ENCODE results near the gene KCNS1. TPM values are rescaled to one million over a fixed set of nuclear protein-coding genes. Genes with fewer than 3 reads are reported as not detected.

Gene KCNS1
- total RNA-seq, 1 experiment from 2014 or later = not detected

DNA sequence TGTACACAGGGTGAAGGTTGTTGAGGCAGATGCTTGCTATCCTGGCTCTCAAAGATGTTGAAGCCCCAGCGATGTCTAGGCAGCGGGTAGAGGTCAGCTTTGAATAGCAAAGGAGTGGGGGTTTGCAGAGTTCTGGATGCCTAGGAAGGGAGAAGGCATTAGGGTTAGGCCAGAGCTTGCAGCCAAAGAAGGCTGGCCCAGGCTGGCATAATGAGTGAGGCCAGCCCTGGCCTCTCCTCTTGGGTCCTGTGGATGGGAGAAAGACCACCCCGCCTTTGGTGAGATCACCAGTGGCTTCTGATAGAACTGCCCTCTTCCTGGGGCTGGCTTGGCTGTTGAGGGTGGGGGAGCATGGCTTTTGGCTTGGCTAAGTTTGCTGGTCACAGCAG lies 14.5 kb upstream of the KCNS1 start:
- no TSS peak for BruUV-seq (replicated peaks)
- POLR2A ChIA-PET = no interaction called here
- H3K9me3 ChIP-seq (ENCODE audit: control insufficient read depth, insufficient read depth, low read depth, low read length) = no peaks in the 10 kb centered on the region
- CTCF ChIA-PET = no interaction called here
- no peaks in the 10 kb centered on the region for H3K36me3 ChIP-seq (ENCODE audit: control insufficient read depth, insufficient read depth, low read length)
- H3K4me3 ChIP-seq (ENCODE audit: low read depth in 2 of 2, low read length in 2 of 2) = no peak overlapping the region
- H3K27ac ChIP-seq (ENCODE audit: low read length) = no peak overlapping the region
- ATAC-seq (no peak), DNase-seq (ENCODE audit: low read depth, low spot score) (no peak)
- TF ChIP-seq TCF7L2 (IDR thresholded peaks at IDR 0.05; ENCODE audit: low read depth, low read length) (no peak), SIN3A (IDR thresholded peaks at IDR 0.05; ENCODE audit: borderline replicate concordance, insufficient read depth, low read depth, low read length) (no peak), CTCF (IDR thresholded peaks at IDR 0.05) (no peak), REST (IDR thresholded peaks at IDR 0.05; ENCODE audit: insufficient read depth in 1 of 2, low read depth in 2 of 2, low read length in 1 of 2) (no peak), POLR2AphosphoS5 (IDR thresholded peaks at IDR 0.05; ENCODE audit: low read depth, low read length) (no peak)
- intact Hi-C loops (cut with micrococcal nuclease; ENCODE audit: unreplicated experiment) (no loop called here), in situ Hi-C loops (cut with HindIII; ENCODE audit: low pct_unique_long_range_greater_than_20kb, low sequenced_read_pairs) (no loop called here)
- H3K27me3 ChIP-seq (ENCODE audit: control insufficient read depth, insufficient read depth, low read length) = peaks cover 5% of the 10 kb centered on the region
- no peaks in the 10 kb centered on the region for H3K4me1 ChIP-seq (ENCODE audit: control insufficient read depth, insufficient read depth, low read length)

- DNase-seq (ENCODE audit: low read depth, low spot score) (no peak), ATAC-seq (no peak)
- no peak within 1 kb of the TSS for H3K4me3 ChIP-seq (ENCODE audit: low read depth in 2 of 2, low read length in 2 of 2)
- POLR2A ChIA-PET = interaction anchor here (0.5 kb wide), 1 partner anchor 101 kb away, joined by 15 read pairs; no protein-coding TSS in a partner anchor
- intact Hi-C loops (cut with micrococcal nuclease; ENCODE audit: unreplicated experiment) = no loop called here
- CTCF ChIA-PET = no interaction called here
- no peak within 1 kb of the TSS for H3K27ac ChIP-seq (ENCODE audit: low read length)
- BruUV-seq (replicated peaks) = no TSS peak
- TF ChIP-seq SIN3A (IDR thresholded peaks at IDR 0.05; ENCODE audit: borderline replicate concordance, insufficient read depth, low read depth, low read length) (no peak), TCF7L2 (IDR thresholded peaks at IDR 0.05; ENCODE audit: low read depth, low read length) (no peak), REST (IDR thresholded peaks at IDR 0.05; ENCODE audit: insufficient read depth in 1 of 2, low read depth in 2 of 2, low read length in 1 of 2) (no peak)
- peaks cover 4% of the 10 kb centered on the region; the same call in 1 of the 2 replicates for H3K27me3 ChIP-seq (ENCODE audit: control insufficient read depth, insufficient read depth, low read length)
- no peaks in the 10 kb centered on the region for H3K4me1 ChIP-seq (ENCODE audit: control insufficient read depth, insufficient read depth, low read length)
- in situ Hi-C loops (cut with HindIII; ENCODE audit: low pct_unique_long_range_greater_than_20kb, low sequenced_read_pairs) = no loop called here
- H3K36me3 ChIP-seq (ENCODE audit: control insufficient read depth, insufficient read depth, low read length) = no peaks in the 10 kb centered on the region
- no peaks in the 10 kb centered on the region for H3K9me3 ChIP-seq (ENCODE audit: control insufficient read depth, insufficient read depth, low read depth, low read length)
These were observed 13.8 kb upstream of the KCNS1 start, which contains the start of gene WFDC5 for GRCh38 chr20:45114465-45115385. Gene WFDC5 (minus strand): TSS chr20:45115174. CDS start chr20:45115083, 91 bp downstream.

Measured in Panc1 (cell line).